Stimulated activated CD8-positive, alpha-beta memory T cell treated with anti-CD3 and anti-CD28 coated beads, Interleukin-15, amount 100 ng/mL, for 4 hours (primary cell): ENCODE data around the gene BABAM2.
"Not testable (repeated sequence)": the region's sequence is repeated elsewhere in the genome, so short reads cannot be mapped to it uniquely, and the experiment has no call there.

ENCODE experiments used
- DNase-seq, 2 donors: peaks; one replicate each; pipeline ENCODE4 v3.0.0-alpha.2; 2020; ENCODE audit warnings: low read depth in 2 of 2

BABAM2 gene

DNA sequence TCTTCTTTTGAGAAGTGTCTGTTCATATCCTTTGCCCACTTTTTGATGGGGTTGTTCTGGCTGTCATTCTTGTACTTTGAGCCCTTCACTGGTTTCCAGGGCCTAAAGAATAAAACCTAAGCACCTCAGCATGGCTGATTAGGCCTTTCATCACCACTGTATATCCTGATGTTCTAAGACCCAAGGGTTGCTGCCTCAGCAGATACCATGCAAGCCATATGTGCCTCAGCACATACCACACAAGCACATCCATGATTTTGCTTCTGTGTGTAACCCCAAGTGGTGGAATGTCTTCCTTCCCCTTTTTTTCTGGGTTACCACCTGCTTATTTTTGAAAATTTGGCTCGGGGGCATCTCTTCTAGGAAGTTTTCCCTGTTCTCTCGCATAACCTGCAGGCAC is 11.7 kb upstream of the BABAM2 start:
- no peak for DNase-seq

DNA sequence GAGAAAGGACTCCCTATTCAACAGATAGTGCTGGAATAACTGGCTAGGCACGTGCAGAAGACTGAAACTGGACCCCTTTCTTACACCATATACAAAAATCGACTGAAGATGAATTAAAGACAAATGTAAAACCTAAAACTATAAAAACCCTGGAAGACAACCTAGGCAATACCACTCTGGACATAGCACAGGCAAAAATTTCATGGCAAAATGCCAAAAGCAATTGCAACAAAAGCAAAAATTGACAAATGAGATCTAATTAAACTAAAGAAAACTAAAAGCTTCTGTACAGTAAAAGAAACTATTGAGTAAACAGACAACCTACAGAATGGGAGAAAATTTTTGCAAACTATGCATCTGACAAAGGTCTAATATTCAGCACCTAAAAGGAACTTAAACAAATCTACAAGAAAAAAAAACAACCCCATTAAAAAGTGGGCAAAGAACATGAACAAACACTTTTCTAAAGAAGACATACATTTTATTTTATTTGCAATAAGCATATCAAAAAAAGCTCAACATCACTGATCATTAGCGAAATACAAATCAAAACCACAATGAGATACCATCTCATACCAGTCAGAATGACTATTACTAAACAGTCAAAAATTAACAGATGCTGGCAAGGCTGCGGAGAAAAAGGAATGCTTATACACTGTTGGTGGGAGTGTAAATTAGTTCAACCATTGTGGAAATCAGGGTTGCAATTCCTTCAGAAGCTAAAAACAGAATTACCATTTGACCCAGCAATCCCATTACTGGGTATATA is 8.5 kb upstream of the BABAM2 start:
- DNase-seq: not testable (repeated sequence)

DNA sequence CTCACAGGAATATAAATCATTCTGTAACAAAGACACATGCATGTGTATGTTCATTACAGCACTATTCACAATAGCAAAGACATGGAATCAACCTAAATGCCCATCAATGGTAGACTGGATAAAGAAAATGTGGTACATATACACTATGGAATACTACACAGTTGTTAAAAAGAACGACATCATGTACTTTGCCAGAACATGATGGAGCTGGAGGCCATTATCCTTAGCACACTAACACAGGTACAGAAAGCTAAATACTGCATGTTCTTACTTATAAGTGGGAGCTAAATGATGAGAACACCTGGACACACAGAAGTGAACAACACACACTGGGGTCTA is 8.0 kb upstream of the BABAM2 start:
- not testable (repeated sequence) for DNase-seq

DNA sequence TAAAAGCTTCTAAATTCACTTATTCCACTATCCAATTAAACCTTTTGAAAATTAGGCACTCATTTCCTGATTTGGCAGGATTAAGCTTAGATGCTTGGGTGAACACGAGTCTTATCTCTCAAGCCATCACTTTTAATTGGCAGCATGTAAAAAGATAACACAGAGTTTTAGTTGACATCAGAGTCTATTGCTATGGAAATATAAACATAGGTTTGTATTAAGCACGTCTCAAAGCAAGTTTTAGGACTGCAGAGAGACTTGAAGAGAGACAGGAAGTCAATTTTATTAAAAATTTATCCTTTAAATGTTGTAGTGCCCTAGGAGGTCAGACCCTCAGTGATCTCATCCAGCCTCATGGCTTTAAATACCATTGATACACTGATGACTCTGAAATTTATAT is 5.9 kb upstream of the BABAM2 start:
- no peak for DNase-seq

DNA sequence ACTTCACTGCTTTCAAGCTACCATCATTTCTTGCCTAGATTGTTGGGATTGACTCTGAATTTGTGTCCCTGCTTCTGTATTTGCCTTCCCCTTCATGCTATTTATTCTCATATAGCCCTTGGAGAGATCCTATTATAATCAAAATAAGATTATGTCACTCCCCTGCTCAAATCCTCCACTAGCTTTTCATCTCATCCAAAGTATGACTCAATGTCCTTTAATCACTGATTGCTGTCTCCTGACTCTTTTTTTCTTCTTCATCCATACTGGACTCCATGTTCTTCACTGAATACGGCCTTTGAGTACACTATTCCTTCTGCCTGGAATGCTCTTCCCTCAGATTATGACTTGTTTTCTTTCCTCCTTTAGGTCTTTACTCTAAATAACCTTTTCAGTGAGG is 5.3 kb upstream of the BABAM2 start:
- no peak for DNase-seq

DNA sequence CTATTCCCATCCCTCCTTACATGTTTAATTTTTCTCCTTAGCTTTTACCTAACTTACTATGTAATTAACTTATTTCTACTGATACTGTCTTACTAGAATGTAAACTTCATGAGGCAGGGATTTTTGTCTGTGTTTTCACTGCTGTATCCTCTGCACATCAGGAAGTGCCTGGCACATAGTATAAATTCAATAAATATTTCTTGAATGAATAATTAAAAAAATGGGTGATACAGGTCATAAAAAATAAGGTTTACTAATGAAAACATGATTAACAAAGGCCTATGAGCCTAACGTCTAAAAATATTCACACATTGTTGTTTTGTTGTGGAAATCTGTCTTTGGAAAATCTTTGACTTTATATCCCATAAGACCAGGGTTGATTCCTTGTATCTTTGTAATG is 4.9 kb upstream of the BABAM2 start:
- no peak for DNase-seq

- DNase-seq: no peak
Observed at GRCh38 chr2:27886322-27886721, 4.2 kb upstream of the BABAM2 start.

DNA sequence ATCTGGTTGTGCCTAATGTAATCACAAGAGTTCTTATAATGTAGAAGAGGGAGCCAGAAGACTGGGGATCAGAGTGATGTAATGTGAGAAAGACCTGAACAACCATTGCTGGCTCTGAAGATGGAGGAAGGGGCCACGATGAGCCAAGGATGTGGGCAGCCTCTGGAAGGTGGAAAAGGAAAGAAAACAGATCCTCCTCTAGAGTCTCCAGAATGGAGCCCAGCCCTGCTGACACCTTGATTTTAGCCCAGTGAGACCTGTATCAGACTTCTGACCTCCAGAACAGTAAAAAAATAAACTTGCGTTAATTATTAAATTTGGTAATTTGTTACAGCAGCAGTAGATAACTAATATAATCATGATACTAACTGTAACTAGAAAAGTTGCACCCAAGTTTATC is 3.4 kb upstream of the BABAM2 start:
- no peak for DNase-seq

DNA sequence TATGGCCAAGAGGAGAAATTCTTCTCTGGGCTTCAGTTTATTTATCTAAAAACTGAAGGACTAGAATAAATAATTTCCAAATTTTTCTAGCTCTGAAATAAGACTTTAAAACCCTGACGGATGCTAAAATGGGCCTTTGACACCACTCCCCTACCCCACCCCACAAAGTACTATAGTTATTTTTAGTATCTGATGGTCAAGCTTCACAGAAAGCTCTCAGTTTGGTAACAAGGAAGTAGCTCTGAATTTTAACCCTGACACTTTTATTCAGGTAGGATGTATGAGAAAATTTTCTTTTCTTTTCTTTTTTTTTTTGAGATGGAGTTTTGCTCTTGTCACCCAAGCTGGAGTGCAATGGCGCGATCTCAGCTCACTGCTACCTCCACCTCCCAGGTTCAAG is 2.7 kb upstream of the BABAM2 start:
- no peak for DNase-seq

DNA sequence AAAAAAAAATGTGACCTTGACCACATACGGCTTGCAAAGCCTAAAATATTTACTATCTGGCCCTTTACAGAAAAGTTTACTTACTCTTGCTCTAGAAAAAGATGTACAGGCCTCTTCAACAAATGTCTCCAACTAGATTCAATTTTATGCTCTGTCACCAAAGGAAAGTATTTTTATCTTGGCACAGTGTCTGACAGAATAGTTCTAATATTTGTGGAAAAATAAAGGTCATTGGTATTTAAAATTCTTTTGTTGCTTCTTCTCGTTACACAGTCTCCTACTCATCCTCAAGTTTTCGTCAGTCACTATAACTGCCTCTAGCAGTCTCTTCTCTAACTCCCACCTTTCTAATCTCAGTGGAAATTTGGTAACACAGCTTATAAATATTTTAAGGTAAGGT is 1.7 kb upstream of the BABAM2 start:
- no peak for DNase-seq

GRCh38 chr2:27889774-27890145 is 769 bp upstream of the BABAM2 start:
- DNase-seq: no peak

GRCh38 chr2:27890924-27891672 is 569 bp downstream of the BABAM2 start:
- DNase-seq: peak; percentile 73 to 88

GRCh38 chr2:27891673-27892105 is 1.2 kb downstream of the BABAM2 start:
- no peak for DNase-seq

DNA sequence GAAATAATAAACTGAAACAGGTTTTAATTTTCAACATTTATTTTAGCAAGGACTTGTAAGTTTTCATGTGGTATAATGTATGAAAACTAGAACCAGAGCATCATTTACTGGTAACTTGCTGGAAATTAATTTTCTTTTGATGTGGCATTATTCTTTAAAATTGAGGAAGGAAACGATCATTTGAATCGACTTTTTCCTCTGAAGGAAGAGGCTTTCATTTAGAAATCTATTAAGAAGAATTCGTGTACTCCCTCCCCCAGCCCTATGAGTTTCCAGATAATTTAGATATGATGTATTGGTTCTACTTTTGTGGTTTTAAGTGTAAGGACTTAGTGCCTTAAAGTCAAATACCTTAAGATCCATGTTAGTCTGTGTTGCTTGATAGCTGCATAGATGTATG is 2.5 kb downstream of the BABAM2 start:
- DNase-seq: no peak

DNA sequence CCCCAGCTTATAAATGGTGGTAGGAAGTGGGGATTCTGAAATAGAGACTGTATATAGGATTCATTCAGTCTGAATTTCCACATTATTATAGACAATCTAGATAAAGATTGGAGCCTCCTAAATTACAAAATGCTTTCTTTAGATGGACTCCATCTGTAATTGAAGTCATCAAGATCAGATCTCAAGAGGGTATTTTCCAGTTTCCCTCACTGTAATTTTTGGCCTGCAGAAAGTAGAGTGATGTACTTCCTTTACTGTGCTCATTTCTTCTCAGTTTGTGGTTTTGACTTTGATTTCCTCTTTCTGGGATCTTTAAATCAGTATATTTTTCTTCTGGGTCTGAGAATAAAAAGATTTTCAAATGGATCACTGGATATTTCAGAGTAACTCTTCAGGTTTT is 7.2 kb downstream of the BABAM2 start:
- DNase-seq: no peak

DNA sequence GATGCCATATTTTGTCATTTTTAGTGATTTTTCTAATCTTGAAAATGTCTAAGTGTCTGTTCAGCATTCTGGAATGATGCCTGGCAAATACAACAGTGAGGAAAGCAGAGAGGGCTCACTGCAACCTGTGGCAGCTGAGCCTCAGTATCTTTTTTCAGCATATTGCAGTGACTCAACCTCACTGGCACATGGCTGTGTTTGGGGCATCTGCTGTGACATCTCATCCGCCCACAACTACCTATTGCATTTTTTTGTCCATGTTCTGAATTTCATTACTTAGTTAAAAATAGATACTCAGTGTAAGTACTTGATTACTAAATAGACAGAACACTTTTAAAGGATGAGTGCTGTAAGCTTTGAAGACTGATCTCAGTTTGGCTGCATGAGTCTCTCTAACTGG is 10.7 kb downstream of the BABAM2 start:
- no peak for DNase-seq

- DNase-seq: no peak
Observed at GRCh38 chr2:27902098-27902497, 11.6 kb downstream of the BABAM2 start.

DNA sequence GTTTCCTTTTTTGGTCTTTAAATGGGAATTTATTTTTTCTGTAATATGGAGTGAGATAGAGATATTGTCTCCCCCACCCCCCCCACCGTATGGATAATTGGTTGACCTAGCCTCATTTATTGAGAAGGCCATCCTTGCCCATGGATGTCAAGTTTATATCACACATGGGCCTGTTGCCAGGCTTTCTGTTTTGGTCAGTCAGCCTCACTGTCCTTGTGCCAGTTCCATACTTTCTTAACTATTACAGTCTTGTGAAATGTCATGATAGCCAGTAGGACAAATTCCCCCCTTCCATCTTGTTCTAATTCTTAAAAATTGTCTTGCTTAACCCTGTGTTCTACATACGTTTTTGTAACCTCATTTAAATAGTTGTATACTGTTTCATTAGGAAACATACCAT is 12.5 kb downstream of the BABAM2 start:
- DNase-seq: no peak

GRCh38 chr2:27903649-27904404 is 13.3 kb downstream of the BABAM2 start:
- no peak for DNase-seq

DNA sequence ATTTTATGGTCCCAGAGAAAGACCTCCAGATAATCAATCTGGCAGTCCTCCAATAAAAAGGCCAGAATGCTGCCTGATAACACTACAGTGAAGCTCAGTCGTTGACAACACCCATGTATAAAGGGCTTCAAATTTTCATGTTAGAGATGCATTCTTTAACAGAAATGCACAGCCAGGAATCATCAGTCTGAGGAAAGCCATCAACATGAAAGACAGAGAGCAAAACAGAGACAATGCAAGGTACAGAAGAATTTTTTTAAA is 13.8 kb downstream of the BABAM2 start:
- no peak for DNase-seq

DNA sequence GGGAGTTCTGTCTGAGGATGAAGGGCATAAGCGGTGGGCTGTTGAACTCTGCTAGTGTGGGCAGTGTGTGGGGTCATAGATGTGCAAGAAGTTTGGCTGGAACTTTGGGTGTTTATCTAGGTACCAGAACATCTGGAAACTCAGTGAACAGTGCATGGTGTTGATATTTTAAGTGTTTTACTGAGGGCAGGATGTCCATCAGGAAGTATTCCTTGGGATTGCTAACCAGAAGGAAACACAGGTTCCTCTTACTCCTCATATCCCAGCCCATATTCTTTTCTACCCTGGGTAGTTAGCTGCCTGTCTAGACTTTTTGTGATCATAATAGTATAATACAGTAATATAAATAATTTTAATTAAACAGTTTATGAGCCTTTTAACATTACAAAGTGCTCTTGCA is 15.5 kb downstream of the BABAM2 start:
- no peak for DNase-seq

GRCh38 chr2:27907547-27907946 is 17.0 kb downstream of the BABAM2 start:
- DNase-seq: no peak

DNA sequence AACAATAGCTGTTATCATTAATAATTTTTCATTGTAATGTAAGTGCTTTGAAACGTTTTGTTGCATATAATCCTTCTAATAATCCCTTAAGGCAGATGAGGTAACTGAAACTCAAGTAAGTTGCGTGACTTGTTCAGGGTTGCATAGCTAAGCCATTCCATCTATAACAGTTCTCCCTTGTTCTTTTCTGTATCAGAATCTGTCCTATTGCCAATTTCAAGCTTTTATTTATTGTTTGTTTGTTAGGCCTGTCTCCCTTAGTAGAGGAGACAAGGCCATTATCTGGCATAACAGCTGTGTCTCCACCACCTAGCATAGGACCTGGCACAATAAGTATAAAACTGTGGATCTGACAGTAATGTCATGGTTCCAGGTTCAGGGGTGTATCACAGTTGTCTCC is 19.4 kb downstream of the BABAM2 start:
- no peak for DNase-seq
